ENCODE data around the gene UNC93B1.
"Not testable (repeated sequence)": the region's sequence is repeated elsewhere in the genome, so short reads cannot be mapped to it uniquely, and the experiment has no call there.

GRCh38 chr11:67985302-67985701, 18.6 kb downstream of the UNC93B1 start:
- not testable (repeated sequence) for TF ChIP-seq POLR2AphosphoS5 (IDR thresholded peaks at IDR 0.05); POLR2A (IDR thresholded peaks at IDR 0.05); CTCF (IDR thresholded peaks at IDR 0.05 in 8 of 11, conservative IDR thresholded peaks at IDR 0.05 in 3 of 11)
